Pons (tissue), 1 donor: ENCODE data around the gene ENPEP.
"Not testable (repeated sequence)": the region's sequence is repeated elsewhere in the genome, so short reads cannot be mapped to it uniquely, and the experiment has no call there.

ENCODE experiments used
- DNase-seq: peaks from one replicate; pipeline ENCODE4 v3.0.0-alpha.2; 2016; ENCODE audit warnings: low spot score

The ENPEP gene, protein sequence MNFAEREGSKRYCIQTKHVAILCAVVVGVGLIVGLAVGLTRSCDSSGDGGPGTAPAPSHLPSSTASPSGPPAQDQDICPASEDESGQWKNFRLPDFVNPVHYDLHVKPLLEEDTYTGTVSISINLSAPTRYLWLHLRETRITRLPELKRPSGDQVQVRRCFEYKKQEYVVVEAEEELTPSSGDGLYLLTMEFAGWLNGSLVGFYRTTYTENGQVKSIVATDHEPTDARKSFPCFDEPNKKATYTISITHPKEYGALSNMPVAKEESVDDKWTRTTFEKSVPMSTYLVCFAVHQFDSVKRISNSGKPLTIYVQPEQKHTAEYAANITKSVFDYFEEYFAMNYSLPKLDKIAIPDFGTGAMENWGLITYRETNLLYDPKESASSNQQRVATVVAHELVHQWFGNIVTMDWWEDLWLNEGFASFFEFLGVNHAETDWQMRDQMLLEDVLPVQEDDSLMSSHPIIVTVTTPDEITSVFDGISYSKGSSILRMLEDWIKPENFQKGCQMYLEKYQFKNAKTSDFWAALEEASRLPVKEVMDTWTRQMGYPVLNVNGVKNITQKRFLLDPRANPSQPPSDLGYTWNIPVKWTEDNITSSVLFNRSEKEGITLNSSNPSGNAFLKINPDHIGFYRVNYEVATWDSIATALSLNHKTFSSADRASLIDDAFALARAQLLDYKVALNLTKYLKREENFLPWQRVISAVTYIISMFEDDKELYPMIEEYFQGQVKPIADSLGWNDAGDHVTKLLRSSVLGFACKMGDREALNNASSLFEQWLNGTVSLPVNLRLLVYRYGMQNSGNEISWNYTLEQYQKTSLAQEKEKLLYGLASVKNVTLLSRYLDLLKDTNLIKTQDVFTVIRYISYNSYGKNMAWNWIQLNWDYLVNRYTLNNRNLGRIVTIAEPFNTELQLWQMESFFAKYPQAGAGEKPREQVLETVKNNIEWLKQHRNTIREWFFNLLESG

DNA sequence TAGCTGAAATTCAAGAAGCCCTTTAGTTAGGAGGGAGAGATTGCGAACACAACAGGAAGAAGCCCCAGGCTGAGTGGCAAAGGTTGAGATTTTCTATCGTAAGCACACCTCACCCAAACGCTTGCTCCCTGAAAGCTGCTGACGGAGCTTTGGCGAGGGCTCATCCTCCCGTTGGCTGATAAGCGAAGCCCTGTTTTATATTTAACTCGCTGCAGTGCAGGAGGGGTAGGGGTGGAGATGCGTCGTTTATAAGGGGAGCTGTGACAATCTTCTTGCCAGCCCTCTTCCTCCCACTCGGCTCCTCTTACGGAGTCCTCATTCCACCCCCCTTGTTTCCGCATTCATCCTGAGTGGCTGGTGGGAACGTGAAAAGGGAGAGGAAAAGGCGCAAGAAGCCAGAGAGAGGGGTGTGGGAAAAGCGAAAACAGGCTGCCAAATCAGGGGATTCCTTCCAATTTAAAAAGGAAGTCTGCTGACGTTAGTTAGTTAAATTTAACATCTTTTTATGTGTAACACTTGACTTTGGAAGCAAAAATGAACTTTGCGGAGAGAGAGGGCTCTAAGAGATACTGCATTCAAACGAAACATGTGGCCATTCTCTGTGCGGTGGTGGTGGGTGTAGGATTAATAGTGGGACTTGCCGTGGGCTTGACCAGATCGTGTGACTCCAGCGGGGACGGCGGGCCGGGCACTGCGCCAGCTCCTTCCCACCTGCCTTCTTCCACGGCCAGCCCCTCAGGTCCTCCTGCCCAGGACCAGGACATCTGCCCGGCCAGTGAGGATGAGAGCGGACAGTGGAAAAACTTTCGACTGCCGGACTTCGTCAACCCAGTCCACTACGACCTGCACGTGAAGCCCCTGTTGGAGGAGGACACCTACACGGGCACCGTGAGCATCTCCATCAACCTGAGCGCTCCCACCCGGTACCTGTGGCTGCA is at the start of gene ENPEP:
ENPEP (plus strand) TSS at position 275 of the 938 bp plus-strand sequence; CDS start at position 535, 260 bp downstream.
- no peak for DNase-seq

GRCh38 chr4:110431805-110432204 is 44.1 kb upstream of the ENPEP start:
- not testable (repeated sequence) for DNase-seq

DNA sequence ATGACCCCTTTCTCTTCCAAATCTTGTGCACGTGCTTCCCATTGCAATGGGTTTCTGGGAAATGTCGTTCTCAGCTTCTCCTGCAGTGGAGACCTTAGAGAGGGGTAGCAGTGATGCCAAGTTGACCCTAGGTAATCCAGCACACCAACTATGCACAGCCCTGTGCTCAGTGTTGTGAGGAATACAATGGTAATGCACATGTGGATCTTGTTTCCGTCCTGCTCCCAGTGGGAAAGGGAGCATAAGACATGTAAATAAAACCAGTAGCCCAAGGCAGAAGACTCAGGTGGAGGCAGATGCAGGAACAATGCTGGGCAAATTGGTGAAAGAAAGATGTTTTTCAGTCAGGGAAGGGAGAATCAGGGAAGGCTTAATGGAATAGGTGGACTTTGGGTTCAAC is 38.7 kb upstream of the ENPEP start:
- not testable (repeated sequence) for DNase-seq

DNA sequence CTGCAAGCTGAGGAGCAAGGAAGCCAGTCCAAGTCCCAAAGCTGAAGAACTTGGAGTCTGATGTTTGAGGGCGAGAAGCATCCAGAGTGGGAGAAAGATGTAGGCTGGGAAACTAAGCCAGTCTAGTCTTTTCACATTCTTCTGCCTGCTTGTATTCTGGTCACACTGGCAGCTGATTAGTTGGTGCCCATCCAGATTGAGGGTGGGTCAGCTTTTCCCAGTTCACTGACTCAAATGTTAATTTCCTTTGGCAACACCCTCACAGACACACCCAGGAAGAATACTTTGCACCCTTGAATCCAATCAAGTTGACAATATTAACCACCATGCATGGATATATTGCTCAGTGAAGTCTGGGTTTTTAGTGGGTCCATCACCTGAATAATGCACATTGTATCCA is 36.7 kb upstream of the ENPEP start:
- not testable (repeated sequence) for DNase-seq

GRCh38 chr4:110442309-110442708 is 33.6 kb upstream of the ENPEP start:
- DNase-seq: no peak

- DNase-seq: no peak
Measured at GRCh38 chr4:110442788-110443187, 33.2 kb upstream of the ENPEP start.

DNA sequence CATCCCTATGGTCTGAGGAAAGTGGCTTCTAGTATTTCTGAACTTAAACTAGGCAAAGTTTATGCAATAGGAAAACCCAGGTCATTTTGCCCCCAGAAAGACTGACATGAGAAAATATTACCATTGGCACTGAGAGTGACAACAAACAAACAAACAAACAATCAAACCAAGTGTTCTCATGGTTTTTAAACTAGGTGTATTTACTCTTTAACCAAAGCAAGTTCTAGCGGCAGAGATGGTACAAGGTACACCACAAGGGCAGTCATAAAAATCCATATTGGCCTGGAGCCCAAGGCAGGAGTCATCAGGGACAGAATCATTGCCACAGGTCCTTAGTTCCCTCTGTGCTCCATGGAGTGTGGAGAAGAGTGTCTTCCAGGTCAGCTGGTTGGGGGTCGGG is 26.0 kb upstream of the ENPEP start:
- DNase-seq: no peak

- no peak for DNase-seq
Measured at GRCh38 chr4:110452546-110452945, 23.4 kb upstream of the ENPEP start.

GRCh38 chr4:110454441-110454840 is 21.5 kb upstream of the ENPEP start:
- no peak for DNase-seq

DNA sequence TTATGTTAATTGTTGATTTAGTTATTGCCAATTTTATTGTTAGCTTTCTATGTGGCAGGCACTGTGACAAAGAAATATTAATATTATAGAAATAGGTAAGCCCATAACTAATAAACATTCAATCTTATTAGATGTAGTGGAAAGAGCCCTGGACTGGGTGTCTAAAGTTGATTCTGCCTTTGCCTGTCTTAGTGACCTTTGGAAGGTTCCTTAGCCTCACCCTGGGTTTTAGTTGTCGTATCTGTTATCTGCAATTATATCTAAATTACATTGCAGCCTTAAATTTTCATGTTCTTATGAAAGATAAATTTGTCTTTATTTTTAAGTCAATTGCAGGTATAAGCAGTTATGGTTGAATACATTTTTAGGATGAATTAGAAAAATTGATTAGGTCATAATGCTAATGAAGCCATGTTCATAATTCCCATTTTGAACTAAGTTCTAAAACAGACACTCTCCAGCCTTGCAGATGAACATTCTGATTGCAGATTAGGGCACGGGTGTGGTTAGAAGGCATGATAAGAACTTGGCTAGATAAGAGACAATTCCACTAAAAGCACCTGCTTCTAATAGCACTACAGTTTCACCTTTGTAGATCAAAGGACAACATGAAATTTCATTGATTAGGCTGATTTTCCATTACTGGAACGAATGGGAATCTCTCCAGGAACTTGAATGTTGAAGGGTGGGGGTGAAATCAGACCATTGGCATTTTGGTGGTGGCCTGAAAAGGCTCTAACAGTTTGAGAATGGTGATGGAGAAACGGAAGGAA is 17.3 kb upstream of the ENPEP start:
- DNase-seq: no peak

- no peak for DNase-seq
Measured at GRCh38 chr4:110460074-110460746, 15.7 kb upstream of the ENPEP start.

- DNase-seq: no peak
Measured at GRCh38 chr4:110467400-110467799, 8.6 kb upstream of the ENPEP start.

DNA sequence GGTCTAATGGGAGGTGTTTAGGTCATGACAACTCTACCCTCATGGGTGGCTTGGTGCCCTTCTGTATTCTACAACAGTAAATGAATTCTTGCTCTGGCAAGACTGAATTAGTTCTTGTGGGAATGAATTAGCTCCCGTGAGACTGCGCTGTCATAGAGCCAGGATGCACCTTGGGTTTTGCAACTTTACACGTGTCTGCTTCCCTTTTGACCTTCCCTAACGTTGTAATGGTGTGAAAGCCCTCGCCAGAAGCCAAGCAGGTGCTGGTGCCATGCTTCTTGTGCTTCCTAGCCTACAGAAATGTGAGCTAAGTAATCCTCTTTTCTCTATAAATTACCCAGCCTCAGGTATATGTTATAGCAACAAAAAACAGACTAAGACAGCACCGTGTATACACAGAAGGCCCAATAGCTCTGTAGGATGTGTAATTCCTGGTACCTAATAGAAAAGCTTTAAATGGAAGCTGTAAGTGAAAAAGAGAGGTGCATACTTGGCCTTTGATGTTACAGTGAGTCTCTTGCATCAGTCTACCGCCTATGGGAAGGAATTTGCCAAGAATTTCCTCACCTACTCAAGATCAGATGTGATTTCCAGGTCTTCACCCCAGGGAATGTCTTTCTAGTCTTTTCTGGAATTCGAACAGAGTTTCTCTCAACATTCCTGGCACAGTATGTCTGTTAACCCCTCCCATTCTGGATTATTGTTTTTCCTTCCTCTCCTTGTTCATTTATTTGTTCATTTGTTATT is 3.2 kb upstream of the ENPEP start:
- no peak for DNase-seq

DNA sequence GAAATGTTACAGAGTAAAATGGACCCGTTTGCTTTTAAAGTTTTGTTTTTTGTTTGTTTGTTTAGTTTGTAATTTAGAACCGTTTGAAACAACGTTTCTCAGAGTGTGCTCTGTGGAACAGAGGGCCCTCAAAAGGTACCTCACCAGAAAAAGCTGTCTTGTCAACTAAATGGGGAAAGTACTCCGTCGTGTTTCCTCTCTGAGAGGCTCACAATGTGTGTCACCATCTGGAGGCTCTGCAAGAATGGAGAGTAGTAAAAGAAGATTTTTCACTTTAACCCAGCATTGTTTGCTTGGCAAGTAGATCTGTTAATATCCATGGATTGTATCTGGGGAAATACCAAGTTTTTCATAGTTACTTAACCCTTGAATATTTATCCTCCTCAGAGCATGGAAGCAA is 1.5 kb upstream of the ENPEP start:
- DNase-seq: no peak

- DNase-seq: not testable (repeated sequence)
Measured at GRCh38 chr4:110475080-110475479, 875 bp upstream of the ENPEP start.

DNA sequence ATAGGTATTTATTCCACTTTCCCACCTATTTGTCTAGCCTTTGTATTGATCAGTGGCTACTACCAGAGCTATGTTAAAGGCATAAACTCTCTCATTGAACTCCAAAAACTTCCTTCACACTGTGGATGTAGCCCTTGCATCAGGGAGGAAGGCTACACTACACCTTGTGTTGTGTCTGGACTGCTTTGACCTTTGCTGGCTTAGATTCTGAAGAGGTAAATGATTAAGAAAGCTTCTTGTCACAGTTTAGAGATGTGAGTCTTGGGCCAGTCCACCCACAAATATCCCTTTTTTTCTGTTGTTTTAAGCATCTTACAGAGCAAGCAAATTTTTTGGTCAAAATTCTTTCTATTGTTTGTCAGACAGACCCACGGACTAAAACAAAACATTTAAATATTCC is 1.9 kb downstream of the ENPEP start:
- no peak for DNase-seq

GRCh38 chr4:110480031-110480549 is 4.1 kb downstream of the ENPEP start:
- DNase-seq: no peak

- no peak for DNase-seq
Measured at GRCh38 chr4:110480746-110481271, 4.9 kb downstream of the ENPEP start.

- no peak for DNase-seq
Measured at GRCh38 chr4:110483516-110483915, 7.6 kb downstream of the ENPEP start.
